Measurements from ENCODE around the gene REPIN1. TPM values are rescaled to one million over a fixed set of nuclear protein-coding genes. Genes with fewer than 3 reads are reported as not detected.
A peak's percentile ranks its signal among the peaks of the same experiment; 100 is the strongest.

The REPIN1 gene
- total RNA-seq, 3 donors from 2014 or later = 151 to 228 (median 202) TPM

- H3K4me3 ChIP-seq = no peak overlapping the region
- peaks cover 20% of the 10 kb centered on the region for H3K4me1 ChIP-seq (ENCODE audit: low read depth)
- ATAC-seq = no peak
- intact Hi-C loops (cut with DNase I, micrococcal nuclease) = no loop called here
- no peak for DNase-seq
- no peaks in the 10 kb centered on the region for H3K36me3 ChIP-seq (ENCODE audit: low read depth)
- TF ChIP-seq CTCF (IDR thresholded peaks at IDR 0.05) = no peak
- no peaks in the 10 kb centered on the region for H3K9me3 ChIP-seq
Observed at GRCh38 chr7:150334108-150334507, 34.5 kb upstream of the REPIN1 start.

GRCh38 chr7:150335108-150335773, 33.4 kb upstream of the REPIN1 start:
- Histone ChIP-seq H3K9me3 (no peaks in the 10 kb centered on the region), H3K4me1 (ENCODE audit: low read depth) (peaks cover 32% of the 10 kb centered on the region), H3K36me3 (ENCODE audit: low read depth) (no peaks in the 10 kb centered on the region), H3K4me3 (no peak overlapping the region)
- DNase-seq = peak in 1 of 3 donors; percentile 28
- ATAC-seq = no peak
- TF ChIP-seq CTCF (IDR thresholded peaks at IDR 0.05) = no peak
- intact Hi-C loops (cut with DNase I, micrococcal nuclease) = no loop called here

- H3K9me3 ChIP-seq = no peaks in the 10 kb centered on the region
- peaks cover 36% of the 10 kb centered on the region for H3K4me1 ChIP-seq (ENCODE audit: low read depth)
- ATAC-seq = no peak
- no peak for TF ChIP-seq CTCF (IDR thresholded peaks at IDR 0.05)
- intact Hi-C loops (cut with DNase I, micrococcal nuclease) = no loop called here
- no peaks in the 10 kb centered on the region for H3K36me3 ChIP-seq (ENCODE audit: low read depth)
- no peak overlapping the region for H3K4me3 ChIP-seq
- DNase-seq = no peak
Observed at GRCh38 chr7:150335774-150336112, 32.9 kb upstream of the REPIN1 start.

- DNase-seq (no peak), ATAC-seq (no peak)
- Histone ChIP-seq H3K36me3 (ENCODE audit: low read depth) (no peaks in the 10 kb centered on the region), H3K9me3 (no peaks in the 10 kb centered on the region), H3K4me3 (no peak overlapping the region), H3K4me1 (ENCODE audit: low read depth) (peaks cover 42% of the 10 kb centered on the region)
- intact Hi-C loops (cut with DNase I, micrococcal nuclease) = no loop called here
- TF ChIP-seq CTCF (IDR thresholded peaks at IDR 0.05) = no peak
Observed at GRCh38 chr7:150336746-150337145, 31.9 kb upstream of the REPIN1 start.

GRCh38 chr7:150337179-150337578, 31.4 kb upstream of the REPIN1 start:
- H3K9me3 ChIP-seq = no peaks in the 10 kb centered on the region
- TF ChIP-seq CTCF (IDR thresholded peaks at IDR 0.05) = no peak
- DNase-seq (peak; percentile 65 to 78 (median 75)), ATAC-seq (peak; percentile 67)
- H3K36me3 ChIP-seq (ENCODE audit: low read depth) = no peaks in the 10 kb centered on the region
- H3K4me1 ChIP-seq (ENCODE audit: low read depth) = peaks cover 42% of the 10 kb centered on the region
- intact Hi-C loops (cut with DNase I, micrococcal nuclease) = no loop called here
- no peak overlapping the region for H3K4me3 ChIP-seq

GRCh38 chr7:150337659-150338081, 31.0 kb upstream of the REPIN1 start:
- Histone ChIP-seq H3K36me3 (ENCODE audit: low read depth) (no peaks in the 10 kb centered on the region), H3K4me1 (ENCODE audit: low read depth) (peaks cover 42% of the 10 kb centered on the region), H3K9me3 (no peaks in the 10 kb centered on the region), H3K4me3 (no peak overlapping the region)
- DNase-seq = peak; percentile 47 to 69 (median 62)
- peak; percentile 68 for ATAC-seq
- TF ChIP-seq CTCF (IDR thresholded peaks at IDR 0.05) = no peak
- intact Hi-C loops (cut with DNase I, micrococcal nuclease) = no loop called here

All from mucosa of descending colon (tissue), 3 donors.